CD4-positive, alpha-beta T cell treated with Interleukin-12 subunit alpha and Interleukin-12 subunit beta, for 1 hour (primary cell): Measurements from ENCODE around the gene SMAD2.
"Not testable (repeated sequence)": the region's sequence is repeated elsewhere in the genome, so short reads cannot be mapped to it uniquely, and the experiment has no call there.

Experiments used
- DNase-seq: peaks from one replicate; pipeline ENCODE4 v3.0.0-alpha.2; 2020

SMAD2 gene

GRCh38 chr18:47781561-47781960 is 148.9 kb downstream of the SMAD2 start:
- no peak for DNase-seq

GRCh38 chr18:47780011-47780725 is 150.3 kb downstream of the SMAD2 start:
- no peak for DNase-seq

GRCh38 chr18:47779381-47779780 is 151.1 kb downstream of the SMAD2 start:
- no peak for DNase-seq

GRCh38 chr18:47777626-47778025 is 152.8 kb downstream of the SMAD2 start:
- DNase-seq, result no peak

GRCh38 chr18:47775961-47776360 is 154.5 kb downstream of the SMAD2 start:
- no peak for DNase-seq

GRCh38 chr18:47773931-47774330 is 156.5 kb downstream of the SMAD2 start:
- no peak for DNase-seq

GRCh38 chr18:47772374-47773248 is 157.8 kb downstream of the SMAD2 start:
- DNase-seq, result peak; percentile 50

GRCh38 chr18:47771922-47772321 is 158.5 kb downstream of the SMAD2 start:
- no peak for DNase-seq

GRCh38 chr18:47767699-47768098 is 162.8 kb downstream of the SMAD2 start:
- DNase-seq, result no peak

GRCh38 chr18:47767198-47767597 is 163.3 kb downstream of the SMAD2 start:
- DNase-seq, result not testable (repeated sequence)
